MM.1S (cell line): ENCODE results near the gene ADISSP.

Experiments
- EZH2 ChIP-seq: fragments of 300-600 bp; sonication (generic); optimal IDR thresholded peaks from 2 replicates; pipeline ENCODE3; 2017; ENCODE audit warnings: low read depth, mild to moderate bottlenecking, antibody characterized with exemption, low read length, mixed read lengths
- EZH2phosphoT487 ChIP-seq: fragments of 300-600 bp; sonication (generic); IDR thresholded peaks from 2 replicates; pipeline ENCODE4 v1.6.1; 2018; ENCODE audit warnings: antibody characterized with exemption, low read length
- TF ChIP-seq, protein P1 (sequence below): fragments of 300-600 bp; sonication (generic); IDR thresholded peaks from 2 replicates; pipeline ENCODE4 v1.5.1; 2016; ENCODE audit warnings: antibody characterized with exemption, low read length, mixed read lengths

DNA sequence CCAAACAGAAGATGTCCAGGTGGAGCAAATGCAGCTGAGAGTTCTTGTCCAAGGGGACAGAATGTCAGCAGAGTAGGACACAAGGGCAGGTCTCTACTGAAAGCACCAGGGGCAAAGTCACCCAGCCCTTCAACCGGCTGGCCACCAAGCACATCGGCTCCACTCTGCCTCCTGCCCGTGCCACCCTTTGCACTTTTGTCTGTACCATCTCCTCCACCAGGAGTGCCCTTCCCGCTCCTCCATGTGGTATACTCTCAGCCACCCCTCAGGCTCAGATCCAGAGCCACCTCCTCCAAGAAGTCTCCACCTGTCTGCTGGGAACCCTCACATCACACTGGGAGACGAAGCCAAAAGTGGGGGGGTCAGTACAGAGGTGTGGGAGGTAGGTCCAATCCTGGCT is 39.2 kb downstream of the ADISSP start:
- TF ChIP-seq EZH2, result no peak
- TF ChIP-seq, protein P1, sequence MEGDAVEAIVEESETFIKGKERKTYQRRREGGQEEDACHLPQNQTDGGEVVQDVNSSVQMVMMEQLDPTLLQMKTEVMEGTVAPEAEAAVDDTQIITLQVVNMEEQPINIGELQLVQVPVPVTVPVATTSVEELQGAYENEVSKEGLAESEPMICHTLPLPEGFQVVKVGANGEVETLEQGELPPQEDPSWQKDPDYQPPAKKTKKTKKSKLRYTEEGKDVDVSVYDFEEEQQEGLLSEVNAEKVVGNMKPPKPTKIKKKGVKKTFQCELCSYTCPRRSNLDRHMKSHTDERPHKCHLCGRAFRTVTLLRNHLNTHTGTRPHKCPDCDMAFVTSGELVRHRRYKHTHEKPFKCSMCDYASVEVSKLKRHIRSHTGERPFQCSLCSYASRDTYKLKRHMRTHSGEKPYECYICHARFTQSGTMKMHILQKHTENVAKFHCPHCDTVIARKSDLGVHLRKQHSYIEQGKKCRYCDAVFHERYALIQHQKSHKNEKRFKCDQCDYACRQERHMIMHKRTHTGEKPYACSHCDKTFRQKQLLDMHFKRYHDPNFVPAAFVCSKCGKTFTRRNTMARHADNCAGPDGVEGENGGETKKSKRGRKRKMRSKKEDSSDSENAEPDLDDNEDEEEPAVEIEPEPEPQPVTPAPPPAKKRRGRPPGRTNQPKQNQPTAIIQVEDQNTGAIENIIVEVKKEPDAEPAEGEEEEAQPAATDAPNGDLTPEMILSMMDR, result no peak
- TF ChIP-seq EZH2phosphoT487, result no peak
